IPS DF 6.9 (cell line): ENCODE measurements around the gene FAM168A.

Experiments used
- DNase-seq: peaks from one replicate; pipeline ENCODE4 v3.0.0-alpha.2; 2013; ENCODE audit warnings: low read depth, low spot score
- H3K27ac ChIP-seq: one replicate; pipeline ENCODE4 v1.5.1; 2013; ENCODE audit warnings: low read length, control low read depth
- H3K27me3 ChIP-seq: 2 replicates; pipeline ENCODE4 v1.6.1; 2013; ENCODE audit warnings: mild to moderate bottlenecking, low read length; ENCODE audit not compliant: control insufficient read depth, insufficient read depth
- H3K36me3 ChIP-seq: 2 replicates; pipeline ENCODE4 v1.6.1; 2013; ENCODE audit warnings: low read length; ENCODE audit not compliant: control insufficient read depth, insufficient read depth
- H3K4me1 ChIP-seq: 2 replicates; pipeline ENCODE4 v1.6.1; 2013; ENCODE audit warnings: low read length; ENCODE audit not compliant: control insufficient read depth, insufficient read depth
- H3K4me3 ChIP-seq: 2 replicates; pipeline ENCODE4 v1.5.1; 2013; ENCODE audit warnings: mild to moderate bottlenecking, low read length
- H3K9me3 ChIP-seq: 2 replicates; pipeline ENCODE4 v1.6.1; 2013; ENCODE audit warnings: low read length, inconsistent platforms; ENCODE audit not compliant: control insufficient read depth, insufficient read depth
- WGBS: extraction: QIAGEN DNeasy Blood & Tissue Kit; methylation state at CpG from one replicate; pipeline ENCODE4 v1.1.7; 2013; ENCODE audit warnings: mixed read lengths, missing lambda C conversion rate; ENCODE audit not compliant: insufficient read length, insufficient coverage; 5-methylcytosine and 5-hydroxymethylcytosine counted together

FAM168A gene

DNA sequence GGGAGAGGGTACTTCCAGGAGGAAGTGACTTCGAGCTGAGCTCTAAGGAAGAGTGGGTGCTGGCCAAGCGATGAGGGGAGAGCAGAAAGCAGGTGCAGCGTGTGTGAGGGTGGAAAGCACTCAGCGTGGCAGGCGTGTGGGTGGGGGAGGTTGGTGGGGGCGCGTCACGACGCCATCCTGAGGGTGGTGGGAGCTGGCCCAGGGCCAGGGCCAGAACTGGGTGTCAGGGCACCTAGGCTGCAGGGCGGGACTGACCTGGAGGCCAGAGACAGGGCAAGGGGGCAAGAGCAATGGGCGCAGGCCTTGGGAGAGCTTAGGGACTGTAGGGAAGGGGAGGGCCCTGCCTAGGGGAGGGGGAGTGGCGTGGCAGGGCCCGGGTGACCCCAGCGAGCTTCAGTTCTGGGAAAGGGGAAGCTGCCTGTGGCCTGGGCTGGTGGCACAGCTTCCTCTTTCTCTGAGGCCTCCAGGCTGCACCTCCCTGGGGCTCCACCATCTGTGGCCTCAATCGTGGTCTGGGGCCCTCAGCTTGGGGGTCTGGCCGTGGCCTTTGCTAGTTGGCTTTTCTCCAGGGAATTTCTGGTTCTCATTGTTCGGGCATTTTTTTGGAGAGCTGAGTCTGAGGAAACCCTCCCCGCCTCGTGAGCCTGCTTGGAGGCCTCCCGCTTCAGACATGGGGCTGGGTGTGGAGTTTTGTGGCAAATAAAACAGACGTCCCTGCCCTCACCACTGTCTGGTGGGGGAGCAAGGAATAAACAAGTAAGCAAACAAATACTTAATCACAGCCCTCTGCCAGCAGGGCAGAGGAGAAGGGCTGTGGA, 212.8 kb downstream of the FAM168A start:
- Histone ChIP-seq H3K27ac (no peak overlapping the region), H3K4me1 (no peaks in the 10 kb centered on the region)

DNA sequence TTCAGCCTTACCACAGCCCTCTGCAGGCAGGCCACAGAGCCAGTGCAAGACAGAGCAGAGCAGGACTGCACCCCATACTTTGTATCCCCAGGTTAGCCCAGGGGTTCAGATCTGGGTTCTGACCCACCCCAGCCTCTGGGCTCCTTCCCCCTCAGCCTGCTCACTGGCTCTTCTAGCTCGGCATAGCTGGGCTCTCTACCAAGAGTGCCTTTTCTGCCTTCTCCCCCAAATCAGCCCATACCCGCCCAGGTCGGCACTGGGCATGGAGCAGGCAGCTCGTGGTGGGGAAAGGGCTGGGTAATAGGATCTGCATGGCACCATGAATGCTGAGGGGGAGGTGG, 213.4 kb downstream of the FAM168A start:
- H3K4me1 ChIP-seq = no peaks in the 10 kb centered on the region
- no peak for DNase-seq
- no CpG with 5 or more reads among the region's 4 CpGs for WGBS
- no peaks in the 10 kb centered on the region for H3K9me3 ChIP-seq
- no peaks in the 10 kb centered on the region for H3K27me3 ChIP-seq
- H3K36me3 ChIP-seq = no peaks in the 10 kb centered on the region
- H3K4me3 ChIP-seq = no peak overlapping the region
- no peak overlapping the region for H3K27ac ChIP-seq

More for the DNA sequence above, 212.8 kb downstream of the FAM168A start:
- no CpG with 5 or more reads among the region's 21 CpGs for WGBS
- H3K9me3 ChIP-seq = no peaks in the 10 kb centered on the region
- no peaks in the 10 kb centered on the region for H3K36me3 ChIP-seq
- no peaks in the 10 kb centered on the region for H3K27me3 ChIP-seq
- no peak for DNase-seq
- no peak overlapping the region for H3K4me3 ChIP-seq

DNA sequence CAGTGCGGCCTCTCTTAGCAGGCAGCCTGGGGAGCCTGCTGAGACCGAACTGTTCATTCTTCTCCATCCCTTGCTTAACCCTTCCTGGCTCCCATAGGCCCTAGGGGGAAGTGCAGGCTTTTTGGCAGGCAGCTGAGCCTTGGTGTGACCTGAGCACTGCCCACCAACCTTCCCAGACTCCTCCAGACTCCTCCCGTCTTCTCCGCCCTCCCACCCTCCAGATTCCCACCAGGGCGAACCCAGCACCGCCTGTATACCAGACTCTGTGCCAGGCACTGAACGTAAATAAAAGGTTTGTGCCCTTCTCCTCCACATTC, 213.8 kb downstream of the FAM168A start:
- no peaks in the 10 kb centered on the region for H3K27me3 ChIP-seq
- H3K9me3 ChIP-seq = no peaks in the 10 kb centered on the region
- no peak for DNase-seq
- no peak overlapping the region for H3K4me3 ChIP-seq
- H3K27ac ChIP-seq = no peak overlapping the region
- H3K4me1 ChIP-seq = no peaks in the 10 kb centered on the region
- WGBS = no CpG with 5 or more reads among the region's 7 CpGs
- H3K36me3 ChIP-seq = no peaks in the 10 kb centered on the region

DNA sequence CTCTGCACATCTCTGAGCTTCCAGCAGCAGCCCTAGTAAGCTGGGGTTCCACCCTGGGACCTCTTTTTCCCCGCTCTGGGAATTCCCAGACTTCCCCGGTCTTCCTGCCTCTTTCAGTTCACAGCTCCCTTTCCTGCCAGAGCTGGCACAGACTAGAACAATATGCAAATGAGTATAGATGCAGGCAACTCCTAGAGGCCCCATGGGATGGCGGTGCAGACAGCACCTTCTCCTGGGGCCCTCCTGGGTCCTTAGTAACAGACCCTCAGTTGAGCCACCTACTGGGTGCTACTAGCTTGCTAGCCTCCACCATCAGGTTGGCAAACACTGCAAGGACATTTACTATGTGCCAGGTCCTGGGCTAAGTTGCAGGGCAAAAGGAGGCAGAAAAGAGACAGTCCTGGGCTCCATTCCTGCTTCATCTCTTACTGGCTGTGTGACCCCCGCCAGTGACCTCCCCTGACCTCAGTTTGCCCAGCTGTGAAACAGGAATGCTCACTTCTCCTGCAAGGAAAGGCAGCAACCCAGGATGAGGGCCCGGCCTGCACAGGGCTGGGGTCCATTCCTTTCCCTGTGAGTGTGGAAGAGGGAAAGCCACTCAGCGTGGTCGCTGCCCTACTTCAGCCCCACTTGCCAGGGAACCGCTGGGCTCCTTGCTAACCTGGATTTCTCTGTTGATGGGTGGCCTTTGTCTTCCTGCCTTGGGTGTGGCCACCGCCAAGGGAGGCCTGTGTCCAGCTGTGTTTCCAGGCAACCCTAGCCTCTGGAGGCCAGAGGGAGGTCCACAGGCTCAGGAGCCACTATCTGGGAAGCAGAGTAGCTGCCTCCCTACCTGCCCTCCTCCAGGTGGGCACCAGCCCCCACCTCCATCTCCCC, 214.4 kb downstream of the FAM168A start:
- no peak for DNase-seq
- H3K27ac ChIP-seq = no peak overlapping the region
- no peaks in the 10 kb centered on the region for H3K36me3 ChIP-seq
- H3K4me3 ChIP-seq = no peak overlapping the region
- no peaks in the 10 kb centered on the region for H3K27me3 ChIP-seq
- H3K9me3 ChIP-seq = no peaks in the 10 kb centered on the region
- no CpG with 5 or more reads among the region's 9 CpGs for WGBS
- no peaks in the 10 kb centered on the region for H3K4me1 ChIP-seq

DNA sequence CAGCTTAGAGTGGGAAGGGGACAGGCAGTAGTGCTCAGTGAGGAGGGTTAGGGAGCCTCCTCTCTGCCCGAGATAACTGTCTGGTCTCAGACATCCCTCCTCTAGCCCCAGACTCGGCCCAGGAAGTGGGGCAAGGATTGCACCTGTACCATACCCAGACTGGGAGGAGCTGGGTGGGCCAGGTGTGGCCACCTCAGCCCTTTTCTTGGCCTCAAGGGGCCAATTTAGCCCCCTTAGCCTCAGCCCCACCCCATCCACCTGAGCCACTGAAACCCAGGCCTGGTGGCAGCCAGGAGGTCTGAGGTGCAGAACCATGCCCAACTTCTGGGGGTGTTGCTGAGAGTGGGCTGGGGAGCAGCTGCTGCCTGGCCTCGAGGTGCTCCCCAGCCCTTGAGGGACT, 215.2 kb downstream of the FAM168A start:
- Histone ChIP-seq H3K4me3 (no peak overlapping the region), H3K27me3 (no peaks in the 10 kb centered on the region), H3K27ac (no peak overlapping the region), H3K4me1 (no peaks in the 10 kb centered on the region), H3K9me3 (no peaks in the 10 kb centered on the region), H3K36me3 (no peaks in the 10 kb centered on the region)
- DNase-seq = no peak
- no CpG with 5 or more reads among the region's 3 CpGs for WGBS

DNA sequence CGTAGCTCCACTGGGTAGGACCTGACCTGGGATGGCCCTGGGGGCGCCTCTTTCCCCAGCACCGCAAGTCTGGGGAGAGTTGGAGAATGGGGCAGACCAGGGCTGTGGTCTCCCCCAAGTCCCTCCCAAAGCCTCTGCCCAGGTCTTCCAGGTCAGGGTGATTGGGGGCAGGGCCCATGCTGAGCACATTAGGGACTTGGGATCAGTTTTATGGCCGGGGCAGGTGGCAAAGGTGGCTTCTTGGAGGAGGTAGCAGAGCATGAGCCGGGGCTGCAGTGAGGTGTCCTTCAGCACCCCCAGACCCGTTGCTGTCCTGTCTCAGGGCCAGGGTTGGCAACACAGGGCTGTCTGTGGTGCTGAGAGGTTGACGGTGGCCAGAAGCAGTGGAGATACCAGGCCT, 215.7 kb downstream of the FAM168A start:
- no peak overlapping the region for H3K4me3 ChIP-seq
- peaks cover 2% of the 10 kb centered on the region; the same call in 1 of the 2 replicates for H3K4me1 ChIP-seq
- WGBS = no CpG with 5 or more reads among the region's 7 CpGs
- no peaks in the 10 kb centered on the region for H3K9me3 ChIP-seq
- DNase-seq = no peak
- H3K27ac ChIP-seq = no peak overlapping the region
- no peaks in the 10 kb centered on the region for H3K36me3 ChIP-seq
- no peaks in the 10 kb centered on the region for H3K27me3 ChIP-seq

DNA sequence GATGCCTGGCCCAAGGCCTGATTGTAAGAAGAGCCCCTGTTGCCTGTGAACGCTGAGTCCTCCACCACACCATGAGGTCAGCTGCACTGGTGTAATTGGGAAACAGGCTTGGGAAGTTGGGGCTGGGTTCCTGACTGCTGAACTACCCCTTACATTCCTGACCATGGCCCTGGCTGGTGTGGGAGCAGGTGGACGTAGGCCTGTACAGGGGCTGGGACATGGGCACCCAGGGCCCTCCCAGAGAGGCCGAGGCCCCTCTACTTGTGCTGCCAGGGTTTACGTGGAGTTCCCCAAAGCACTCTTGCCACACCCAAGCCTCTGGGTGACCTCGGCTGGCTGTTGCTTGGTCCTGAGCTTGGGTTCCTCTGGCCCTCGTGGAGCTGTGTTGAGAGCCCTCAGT, 216.3 kb downstream of the FAM168A start:
- Histone ChIP-seq H3K9me3 (no peaks in the 10 kb centered on the region), H3K27me3 (no peaks in the 10 kb centered on the region), H3K27ac (no peak overlapping the region), H3K4me1 (peaks cover 2% of the 10 kb centered on the region; the same call in 1 of the 2 replicates), H3K4me3 (no peak overlapping the region), H3K36me3 (no peaks in the 10 kb centered on the region; the same call in 1 of the 2 replicates)
- no CpG with 5 or more reads among the region's 6 CpGs for WGBS
- no peak for DNase-seq

DNA sequence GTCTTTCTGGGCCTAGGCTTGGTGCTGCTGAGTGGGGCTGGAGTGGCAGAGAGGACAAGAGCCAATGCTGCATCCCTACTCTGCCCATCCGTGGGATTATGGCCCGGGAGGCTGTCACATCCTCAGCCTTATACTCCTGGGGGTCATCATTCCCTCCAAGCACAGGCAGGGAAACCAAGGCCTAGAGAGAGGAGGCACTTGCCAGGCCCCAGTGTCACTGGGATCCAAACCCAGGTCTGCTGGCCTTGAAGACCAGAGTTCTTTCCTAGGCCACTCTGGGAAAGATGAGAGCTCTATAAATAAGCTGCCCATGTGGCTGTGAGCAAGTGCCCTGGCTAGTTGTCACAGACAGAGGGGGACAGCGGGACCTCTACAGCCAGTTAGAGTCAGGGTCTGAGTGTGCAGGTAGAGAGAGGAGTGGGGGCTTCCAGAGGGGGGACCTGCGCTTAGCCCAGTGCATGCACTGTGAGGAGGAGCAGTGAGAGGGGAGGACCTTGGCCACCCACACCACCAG, 217.0 kb downstream of the FAM168A start:
- WGBS = no CpG with 5 or more reads among the region's 4 CpGs
- Histone ChIP-seq H3K4me3 (no peak overlapping the region), H3K4me1 (peaks cover 2% of the 10 kb centered on the region; the same call in 1 of the 2 replicates), H3K27me3 (no peaks in the 10 kb centered on the region), H3K36me3 (no peaks in the 10 kb centered on the region; the same call in 1 of the 2 replicates), H3K27ac (no peak overlapping the region), H3K9me3 (no peaks in the 10 kb centered on the region)
- DNase-seq = no peak

DNA sequence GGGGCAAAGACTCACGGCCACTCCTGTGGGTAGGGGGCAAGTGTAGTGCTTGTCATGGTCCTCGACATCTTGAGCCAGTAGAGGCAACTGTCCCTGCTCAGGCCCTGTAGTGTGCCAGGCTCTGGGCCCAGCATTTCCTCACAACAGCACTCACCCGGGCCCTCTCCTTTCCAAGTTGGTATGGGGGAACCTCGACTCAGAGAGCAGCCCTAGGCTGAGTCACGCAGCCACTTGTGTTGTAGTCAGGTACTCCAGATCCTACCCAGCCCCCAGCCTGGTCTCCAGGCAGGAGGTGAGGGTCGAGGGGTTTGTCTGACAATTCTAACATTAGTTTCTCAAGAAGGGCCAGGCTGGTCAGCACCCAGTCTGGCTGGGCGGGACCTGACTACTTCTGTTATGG, 217.6 kb downstream of the FAM168A start:
- Histone ChIP-seq H3K4me3 (no peak overlapping the region), H3K4me1 (peaks cover 3% of the 10 kb centered on the region), H3K36me3 (no peaks in the 10 kb centered on the region; the same call in 1 of the 2 replicates), H3K9me3 (no peaks in the 10 kb centered on the region), H3K27ac (no peak overlapping the region), H3K27me3 (no peaks in the 10 kb centered on the region)
- DNase-seq = no peak
- WGBS = no CpG with 5 or more reads among the region's 7 CpGs

DNA sequence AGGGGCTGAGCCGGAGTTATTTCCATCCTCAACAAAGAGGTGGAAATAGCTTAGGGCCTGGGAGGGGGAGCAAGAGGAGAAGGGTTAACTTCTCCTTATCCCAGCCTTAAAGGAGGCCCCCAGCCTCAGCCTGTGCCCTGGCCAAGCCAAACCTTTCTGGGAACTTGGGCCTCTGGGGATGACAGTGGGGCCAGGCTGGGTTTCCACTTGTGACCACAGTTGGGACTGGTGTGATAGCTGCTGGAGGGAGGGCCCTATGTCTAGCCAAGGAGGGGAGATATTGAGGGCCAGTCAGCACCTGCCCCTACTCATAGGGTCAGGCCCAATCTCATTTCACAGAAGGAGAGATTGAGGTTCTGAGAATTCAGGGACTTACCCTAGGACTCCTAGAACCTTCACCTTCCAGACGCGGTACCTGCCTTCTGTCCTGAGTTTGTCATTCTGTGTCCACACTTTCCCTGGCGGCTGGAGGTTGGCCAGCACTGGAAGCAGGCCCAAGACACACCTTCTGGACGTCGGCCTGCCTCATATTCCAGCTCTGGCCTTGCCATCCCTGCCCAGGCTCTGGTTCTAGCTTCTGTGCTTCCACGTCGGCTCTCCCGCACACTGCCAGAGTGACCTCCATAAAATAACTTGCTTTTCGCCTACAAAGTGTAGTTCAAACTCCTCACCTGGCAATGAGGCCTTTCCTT, 218.6 kb downstream of the FAM168A start:
- Histone ChIP-seq H3K4me1 (peaks cover 3% of the 10 kb centered on the region), H3K4me3 (no peak overlapping the region), H3K27ac (no peak overlapping the region), H3K9me3 (no peaks in the 10 kb centered on the region), H3K27me3 (no peaks in the 10 kb centered on the region), H3K36me3 (no peaks in the 10 kb centered on the region; the same call in 1 of the 2 replicates)
- no CpG with 5 or more reads among the region's 10 CpGs for WGBS
- no peak for DNase-seq
